Renal pelvis (tissue), 12 donors: ENCODE measurements around the gene FBXO47. TPM values are rescaled to one million over a fixed set of nuclear protein-coding genes. Genes with fewer than 3 reads are reported as not detected.
A peak's percentile ranks its signal among the peaks of the same experiment; 100 is the strongest.

ENCODE experiments used
- DNase-seq: peaks from one replicate; pipeline ENCODE4 v3.0.0-alpha.2; 2013
- long read RNA-seq, 16 experiments: transcript quantifications; one replicate each; lab custom pipeline, GENCODE V29; 2026
- polyA plus RNA-seq, 3 donors: library from polyadenylated mRNA; unstranded; fragments of 120-200 nt; gene quantifications; one replicate each; pipeline ENCODE4 v1.2.1, GENCODE V29; 2013; ENCODE audit not compliant: insufficient read length in 3 of 3

Gene FBXO47, protein sequence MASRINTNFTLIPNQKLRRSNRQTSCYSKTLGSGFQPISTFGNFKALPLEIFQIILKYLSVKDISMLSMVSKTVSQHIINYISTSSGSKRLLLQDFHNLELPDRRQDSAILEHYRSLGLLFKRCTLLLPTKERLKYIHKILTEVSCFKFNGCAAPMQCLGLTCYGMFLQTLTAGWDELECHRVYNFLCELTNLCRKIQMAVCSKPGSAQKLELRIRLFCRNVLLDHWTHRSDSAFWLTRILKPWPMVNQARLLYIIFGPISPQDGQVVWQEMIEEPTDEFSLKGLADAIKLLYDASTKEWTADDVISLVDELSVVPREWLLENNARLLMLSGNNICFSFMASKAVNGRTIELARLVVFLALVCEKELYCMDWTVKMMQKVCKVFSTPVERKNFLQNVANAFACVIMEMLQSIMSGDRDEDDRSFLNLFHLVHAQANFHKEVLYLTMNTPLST
- under 1 TPM in 1 of 3 donors, not detected in 2; 0.10 TPM for polyA plus RNA-seq
- long read RNA-seq, donor 1, result 0 reads
- long read RNA-seq, donor 2, result 0 reads
- long read RNA-seq, donor 3, result 0 reads
- long read RNA-seq, donor 4, result 0 reads
- long read RNA-seq, donor 5, result 0 reads
- long read RNA-seq, donor 6, result 0 reads
- long read RNA-seq, donor 7, result 0 reads
- long read RNA-seq, donor 8, result 0 reads
- long read RNA-seq, donor 9, result 0 reads
- long read RNA-seq, donor 10, result 0 reads
- long read RNA-seq, donor 11, result 0 reads
- long read RNA-seq, donor 12, result 0 reads
- long read RNA-seq, donor 13, result 0 reads
- long read RNA-seq, donor 14, result 0 reads
- long read RNA-seq, donor 15, result 0 reads
- long read RNA-seq, donor 16, result 0 reads

DNA sequence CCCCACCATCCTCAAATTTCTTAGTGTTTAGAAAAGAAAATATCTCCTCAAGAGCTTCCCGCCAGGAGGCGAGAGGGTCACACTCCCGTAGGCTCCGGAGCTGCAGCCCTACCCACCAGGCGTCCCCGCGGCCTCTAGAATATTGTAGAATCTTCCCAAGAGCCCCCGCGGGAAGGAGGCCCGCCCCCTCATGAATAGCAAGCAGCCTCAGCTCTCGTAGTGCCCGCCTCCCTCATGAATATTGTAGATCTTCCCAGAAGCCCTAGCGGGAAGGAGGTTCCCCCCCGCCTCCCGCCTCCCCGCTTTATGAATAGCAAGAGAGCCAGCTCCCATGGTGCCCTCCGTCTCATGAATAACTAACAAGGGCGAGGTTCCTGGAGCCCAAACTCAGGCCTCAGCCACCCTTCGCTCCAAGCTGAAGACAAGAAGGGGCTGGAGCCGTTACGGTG, at the start of gene FBXO47:
TSS of gene FBXO47 (minus strand) at position 114 of the 449 bp plus-strand sequence. CDS start 4,378 bp downstream, outside the sequence.
- peak; percentile 92 for DNase-seq

DNA sequence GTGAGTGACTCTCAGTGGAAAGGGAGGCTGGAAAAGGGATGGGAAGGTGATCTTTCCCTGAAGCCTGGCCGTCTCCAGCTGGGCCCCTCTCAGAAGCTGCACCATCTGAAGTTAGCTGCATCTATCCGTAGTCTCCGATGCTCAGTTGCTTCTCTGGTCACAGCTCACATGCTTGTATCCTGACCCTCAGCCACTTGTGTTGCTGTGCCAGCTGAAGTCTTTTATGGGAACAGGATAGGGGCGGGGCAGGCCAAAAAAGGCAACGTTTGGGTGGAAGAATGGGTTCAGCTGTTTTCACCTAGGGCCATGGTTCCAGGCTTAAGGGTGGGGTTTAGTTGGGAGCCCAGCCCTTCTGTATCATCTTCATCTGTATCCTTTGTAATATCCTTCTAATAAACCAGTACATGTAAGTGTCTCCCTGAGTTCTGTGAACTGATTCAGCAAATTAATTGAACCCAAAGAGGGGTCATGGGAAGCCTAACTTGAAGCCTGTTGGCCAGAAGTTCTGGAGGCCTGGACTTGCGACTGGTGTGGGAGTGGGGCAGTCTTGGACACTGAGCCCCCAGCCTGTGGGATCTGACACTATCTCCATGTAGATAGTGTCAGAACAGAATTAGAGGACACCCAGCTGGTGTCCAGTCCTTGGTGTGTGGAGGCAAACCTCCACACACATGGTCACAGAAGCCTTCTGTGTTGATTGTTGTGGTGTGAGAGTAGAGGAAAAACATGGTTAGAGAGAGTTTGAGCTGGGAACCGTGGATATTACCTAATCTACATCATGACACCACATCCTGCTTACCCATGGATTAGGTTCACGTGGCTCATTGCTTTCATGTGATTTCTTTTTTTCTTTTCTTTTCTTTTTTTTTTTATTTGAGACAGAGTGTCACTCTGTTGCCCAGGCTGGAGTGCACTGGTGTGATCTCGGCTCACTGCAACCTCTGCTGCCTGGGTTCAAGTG, 49.3 kb upstream of the FBXO47 start:
- DNase-seq, result no peak

DNA sequence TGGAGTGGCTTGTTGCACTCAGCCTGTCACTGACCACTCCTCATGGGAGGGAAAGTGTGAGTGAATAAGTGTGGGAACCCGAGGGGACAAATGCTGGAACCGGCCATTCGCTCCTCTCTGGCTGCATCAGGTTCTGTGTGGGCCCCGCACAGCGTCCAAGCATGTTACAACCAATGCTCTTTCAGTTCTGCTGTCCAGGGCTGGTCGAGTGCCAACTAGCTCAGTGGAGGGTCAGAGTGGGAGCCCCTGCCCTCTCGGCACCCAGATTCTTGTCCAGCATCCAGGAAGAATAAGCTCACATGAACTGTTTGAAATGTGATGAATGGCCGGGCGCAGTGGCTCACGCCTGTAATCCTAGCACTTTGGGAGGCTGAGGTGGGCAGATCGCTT, 48.3 kb upstream of the FBXO47 start:
- DNase-seq, result no peak

DNA sequence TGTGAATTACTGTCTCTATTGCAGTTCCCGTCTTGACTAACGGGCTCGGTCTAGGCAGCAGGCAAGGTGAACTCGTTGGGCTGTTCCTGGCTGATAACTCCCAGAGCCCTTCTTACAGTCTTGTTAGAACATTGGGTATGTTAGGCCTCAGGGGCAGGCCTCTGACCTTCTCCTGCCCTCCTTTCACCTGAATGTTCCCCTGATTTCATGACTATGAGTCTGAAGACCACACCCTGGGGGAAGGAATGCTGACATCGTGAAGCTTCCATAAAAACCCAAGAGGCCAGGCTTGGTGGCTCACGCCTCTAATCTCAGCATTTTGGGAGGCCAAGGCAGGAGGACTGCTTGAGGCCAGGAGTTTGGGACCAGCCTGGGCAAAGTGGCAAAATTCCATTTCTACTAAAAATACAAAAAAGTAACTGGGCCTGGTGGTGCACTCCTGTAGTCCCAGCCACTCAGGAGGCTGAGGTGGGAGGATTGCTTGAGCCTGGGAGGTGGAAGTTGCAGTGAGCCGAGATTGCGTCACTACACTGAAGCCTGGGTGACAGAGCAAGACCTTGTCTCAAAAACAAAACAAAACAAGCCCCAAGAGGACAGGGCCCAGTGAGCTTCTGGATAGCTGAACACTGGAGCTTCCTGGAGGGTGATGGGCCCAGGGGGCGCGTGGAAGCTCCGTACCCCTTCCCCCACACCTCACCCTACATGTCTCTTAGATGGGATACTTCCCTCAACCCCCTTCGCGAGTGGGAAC, 47.8 kb upstream of the FBXO47 start:
- DNase-seq, result no peak

DNA sequence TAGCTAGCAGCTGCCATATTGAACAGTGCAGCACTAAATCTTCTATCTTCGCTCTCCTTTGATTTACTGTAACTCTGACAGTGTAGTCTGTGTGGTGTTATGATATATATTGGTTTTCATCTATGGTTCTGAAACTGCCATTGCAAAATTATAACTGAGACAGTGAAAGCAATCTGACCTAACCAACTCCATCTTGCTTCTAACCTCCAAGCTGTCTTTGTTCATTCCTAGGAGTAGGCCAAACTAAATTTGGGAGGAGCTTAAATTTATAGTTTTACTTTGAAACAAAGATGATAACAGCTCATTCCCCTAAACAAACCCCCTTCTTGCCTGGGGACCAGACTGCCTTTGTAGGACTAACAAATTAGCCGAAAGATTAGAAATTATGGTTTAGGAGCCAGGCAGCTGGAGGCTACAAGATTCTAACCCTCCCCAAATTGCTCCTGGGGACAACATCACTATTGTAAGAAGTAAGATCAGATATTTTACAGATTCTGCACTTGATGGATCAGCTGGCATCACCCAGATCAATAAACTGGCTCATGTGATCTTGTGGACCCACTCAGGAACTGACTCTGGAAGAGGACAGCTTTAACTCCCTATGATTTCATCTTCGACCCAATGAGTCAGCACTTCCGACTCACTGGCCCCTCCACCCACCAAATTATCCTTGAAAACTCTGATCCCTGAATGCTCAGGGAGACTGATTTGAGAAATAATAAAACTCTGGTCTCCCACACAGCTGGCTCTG, 47.0 kb upstream of the FBXO47 start:
- DNase-seq, result no peak

DNA sequence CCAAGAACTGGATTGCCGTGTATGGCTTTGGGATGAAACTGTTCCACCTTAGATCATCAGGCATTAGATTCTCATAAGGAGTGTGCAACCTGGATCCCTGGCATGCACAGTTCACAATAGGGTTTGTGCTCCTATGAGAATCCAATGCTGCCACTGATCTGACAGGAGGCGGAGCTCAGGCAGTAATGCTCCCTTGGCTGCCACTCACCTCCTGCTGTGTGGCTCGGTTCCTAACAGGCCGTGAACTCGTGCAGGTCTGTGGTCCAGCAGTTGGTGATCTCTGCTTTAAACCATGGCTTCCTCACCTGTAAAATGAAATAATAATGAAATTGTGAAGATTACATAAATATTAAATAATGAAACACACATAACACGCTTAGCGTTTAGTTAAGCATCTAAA, 45.5 kb upstream of the FBXO47 start:
- DNase-seq, result no peak

DNA sequence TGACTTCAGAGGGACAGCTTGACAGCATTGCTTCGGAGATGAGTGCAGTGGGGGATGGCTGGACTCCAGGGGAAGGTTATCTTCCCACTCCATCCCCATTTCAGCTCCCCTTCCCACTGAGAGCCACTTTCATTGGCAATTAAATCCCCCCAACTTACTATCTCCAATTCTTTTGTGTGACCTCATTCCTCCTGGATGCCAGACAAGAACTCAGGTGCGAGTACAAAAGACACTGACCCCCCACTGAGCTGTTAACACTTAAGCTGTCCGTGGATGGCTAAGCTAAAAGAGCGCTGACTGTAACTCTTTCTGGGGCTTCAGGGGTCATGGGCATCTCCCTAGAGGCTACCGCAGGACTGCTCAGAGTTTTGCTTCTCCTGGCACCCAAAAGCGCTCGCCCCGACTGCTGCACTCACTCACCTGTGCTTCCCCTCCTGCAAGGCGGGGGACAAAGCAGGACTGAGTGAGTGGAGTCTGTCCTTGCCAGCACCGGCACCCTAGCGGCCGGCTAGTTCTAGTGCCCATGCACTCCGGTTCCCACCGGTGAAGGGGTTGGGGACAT, 44.8 kb upstream of the FBXO47 start:
- DNase-seq, result no peak

DNA sequence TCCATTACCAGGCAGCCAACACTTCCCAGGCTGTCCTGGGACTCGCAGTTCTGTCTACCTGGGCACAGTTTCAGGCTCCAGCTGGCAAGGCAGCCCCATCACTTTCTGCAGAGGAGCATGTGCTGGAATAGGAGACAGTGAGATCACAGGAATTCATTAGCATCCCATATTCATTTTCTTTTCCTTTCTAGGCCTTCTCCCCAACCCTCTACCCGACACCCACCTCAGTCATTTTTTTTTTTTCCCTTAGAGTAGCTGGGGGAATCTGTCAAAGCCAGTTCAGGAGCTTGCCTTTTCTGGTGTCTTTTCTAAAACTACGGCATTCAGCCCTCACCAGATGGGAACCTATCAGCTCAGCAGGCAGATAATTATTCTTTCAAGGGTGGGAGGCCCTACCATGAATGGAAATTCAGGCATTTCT, 42.4 kb upstream of the FBXO47 start:
- no peak for DNase-seq

DNA sequence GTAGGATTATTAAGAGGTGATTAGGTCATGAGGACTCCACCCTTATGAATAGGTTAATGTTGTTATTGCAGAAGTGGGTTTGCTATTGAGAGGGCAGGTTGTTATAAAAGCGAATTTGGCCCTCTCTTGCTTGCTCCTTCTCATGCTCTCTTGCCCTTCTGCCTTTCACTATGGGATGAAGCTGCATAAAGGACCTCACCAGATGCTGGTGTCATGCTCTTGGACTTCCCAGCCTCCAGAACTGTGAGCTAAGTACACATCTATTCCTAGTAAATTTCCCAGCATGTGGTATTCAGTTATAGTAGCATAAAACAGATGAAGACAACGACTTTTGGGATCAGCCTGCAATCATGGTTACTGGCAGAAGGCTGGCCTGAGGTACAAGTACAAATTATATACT, 41.4 kb upstream of the FBXO47 start:
- no peak for DNase-seq

DNA sequence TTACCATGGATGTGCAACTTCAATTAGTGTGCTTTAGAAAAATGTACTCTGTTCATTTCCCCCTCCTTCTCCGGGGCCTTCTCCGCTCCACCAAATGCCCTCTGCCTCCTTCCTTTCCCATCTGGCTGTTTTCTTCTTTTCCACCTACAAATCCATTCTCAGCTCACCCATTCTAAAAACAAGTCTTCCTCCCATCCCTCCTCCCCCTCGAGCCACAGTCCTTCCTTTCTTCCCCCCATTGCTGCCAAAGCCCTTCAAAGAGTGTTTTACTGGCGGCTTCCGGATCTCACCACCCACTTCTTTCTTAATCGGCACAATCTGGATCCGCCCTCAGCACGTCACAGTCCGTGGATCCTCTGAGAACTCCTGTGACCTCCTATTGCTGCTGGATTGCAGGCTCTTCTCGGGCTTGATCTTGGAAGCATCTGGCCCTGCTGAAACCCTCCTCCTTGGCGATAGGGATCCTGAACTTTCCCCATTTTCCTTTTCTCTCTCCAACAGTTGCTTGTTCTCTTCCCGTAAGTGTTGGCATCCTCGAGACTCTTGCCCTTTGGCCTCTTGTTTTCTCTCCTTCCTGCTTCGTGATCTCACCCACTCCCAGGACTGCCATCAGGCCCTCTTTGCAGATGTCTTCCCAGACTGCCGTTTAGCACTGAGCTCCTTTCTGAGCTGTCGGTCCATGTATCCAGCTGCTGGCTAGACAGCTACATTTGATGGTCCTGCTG, 36.0 kb upstream of the FBXO47 start:
- DNase-seq, result peak; percentile 39

DNA sequence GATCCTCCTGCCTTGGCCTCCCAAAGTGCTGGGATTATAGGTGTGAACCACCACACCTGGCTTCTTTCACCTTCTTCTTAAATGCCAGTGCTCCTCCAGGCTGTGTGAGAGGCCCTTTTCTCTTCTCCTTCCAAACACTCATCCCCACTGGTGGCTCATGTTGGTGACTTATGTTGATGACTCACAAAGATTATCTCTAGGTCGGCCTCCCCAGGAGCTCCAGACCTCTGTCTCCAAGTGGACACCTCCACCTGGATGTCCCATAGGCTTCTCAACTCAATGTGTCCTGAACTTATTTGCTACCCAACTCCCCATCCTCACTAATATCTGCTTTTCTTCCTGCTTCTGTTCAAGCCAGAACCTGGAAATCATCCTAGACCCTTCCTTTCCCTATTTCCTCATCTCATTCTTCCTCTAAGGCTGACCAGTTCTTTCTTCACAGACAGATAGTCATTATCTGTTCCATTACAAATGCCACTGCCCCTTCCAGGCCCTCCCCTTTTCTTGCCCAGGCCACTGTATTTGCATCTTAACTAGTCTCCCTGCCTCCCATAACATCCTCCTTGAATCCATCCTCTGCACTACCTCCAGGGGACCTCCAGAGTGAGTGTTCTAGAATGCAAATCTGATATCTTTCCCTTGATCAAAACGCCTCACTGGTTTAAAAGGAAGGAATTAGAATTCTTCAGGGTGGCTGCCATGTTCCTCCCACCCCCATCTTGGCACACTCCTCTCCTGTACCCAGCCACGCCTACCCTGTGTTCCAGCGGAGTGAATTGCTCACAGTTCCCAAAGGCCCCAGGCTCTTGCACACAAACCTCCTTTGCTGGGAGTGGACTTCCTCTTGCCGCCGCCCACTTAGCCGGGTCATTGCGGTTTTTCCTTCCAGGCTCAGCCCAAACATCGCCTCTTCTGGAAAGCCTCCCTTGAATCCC, 34.8 kb upstream of the FBXO47 start:
- peak; percentile 41 for DNase-seq

DNA sequence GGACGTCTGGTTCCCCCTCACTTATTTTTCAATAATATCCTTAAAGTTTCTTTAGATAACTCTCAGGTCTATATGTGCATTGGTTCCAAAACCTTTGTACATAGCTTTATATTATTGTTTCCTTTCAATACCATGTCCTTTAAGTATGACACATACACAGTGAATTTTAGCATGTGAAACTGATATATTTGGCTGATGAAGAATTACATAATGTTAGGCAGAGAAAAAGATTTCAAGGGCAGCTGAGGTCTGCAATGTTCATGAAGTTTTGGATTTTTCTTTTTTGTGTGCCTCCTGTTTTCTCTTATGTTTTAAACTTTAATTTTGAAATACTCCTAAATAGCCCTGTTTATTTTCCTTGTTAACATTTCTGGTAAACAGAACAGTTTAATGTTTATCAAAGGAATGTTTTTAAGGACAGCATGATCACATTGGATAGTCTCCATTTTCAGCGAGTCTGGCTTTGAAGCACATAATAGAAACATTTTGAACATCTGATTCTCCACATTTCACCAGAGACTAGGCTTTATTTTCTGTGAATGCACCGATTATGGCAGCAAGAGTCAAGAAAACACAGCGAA, 32.9 kb upstream of the FBXO47 start:
- no peak for DNase-seq

DNA sequence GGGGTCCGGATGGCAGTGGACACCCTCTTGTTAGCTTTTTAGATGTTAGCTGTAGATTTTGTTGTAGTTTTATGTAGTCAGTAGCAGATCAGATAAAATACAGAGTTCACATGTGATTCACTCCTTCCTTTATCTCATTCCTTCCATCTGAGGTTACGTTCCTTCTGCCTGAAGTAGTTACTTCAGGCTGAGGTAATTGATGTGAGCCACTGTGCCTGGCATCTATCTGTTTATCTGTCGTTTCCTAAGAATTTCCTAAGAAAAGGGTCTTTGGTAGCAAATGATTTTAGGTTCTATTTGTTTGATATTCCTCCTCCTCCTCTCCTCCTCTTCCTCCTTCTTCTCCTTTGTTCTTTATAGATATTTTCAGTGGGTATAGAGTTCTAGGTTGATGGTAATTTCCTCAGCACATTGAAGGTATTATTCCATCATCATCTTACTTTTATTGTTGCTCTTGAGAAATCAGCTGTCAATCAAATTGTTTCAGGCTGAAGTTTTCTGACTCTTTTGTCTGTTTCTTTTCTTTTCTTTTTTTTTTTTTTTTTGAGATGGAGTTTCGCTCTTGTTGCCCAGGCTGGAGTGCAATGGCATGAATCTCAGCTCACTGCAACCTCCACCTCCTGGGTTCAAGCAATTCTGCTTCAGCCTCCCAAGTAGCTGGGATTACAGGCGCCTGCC, 29.6 kb upstream of the FBXO47 start:
- no peak for DNase-seq

DNA sequence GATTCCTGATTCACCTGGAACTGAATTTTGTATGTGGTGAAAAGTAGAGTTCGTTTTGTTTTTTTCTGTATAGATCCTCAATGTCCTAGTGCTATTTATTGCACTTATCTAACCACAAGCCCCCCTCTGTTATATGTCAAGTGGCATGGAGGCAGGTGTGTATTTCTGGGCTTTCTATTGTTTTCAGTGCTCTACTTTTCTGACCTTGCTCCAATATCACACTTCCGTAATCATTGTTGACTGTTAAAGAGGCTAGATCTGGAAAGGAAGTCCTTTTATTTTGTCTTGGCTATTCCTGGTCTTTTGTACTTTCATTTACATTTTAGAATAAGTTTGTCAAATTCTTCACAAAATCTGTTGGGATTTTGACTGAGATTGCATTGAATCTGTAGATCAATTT, 26.8 kb upstream of the FBXO47 start:
- no peak for DNase-seq

DNA sequence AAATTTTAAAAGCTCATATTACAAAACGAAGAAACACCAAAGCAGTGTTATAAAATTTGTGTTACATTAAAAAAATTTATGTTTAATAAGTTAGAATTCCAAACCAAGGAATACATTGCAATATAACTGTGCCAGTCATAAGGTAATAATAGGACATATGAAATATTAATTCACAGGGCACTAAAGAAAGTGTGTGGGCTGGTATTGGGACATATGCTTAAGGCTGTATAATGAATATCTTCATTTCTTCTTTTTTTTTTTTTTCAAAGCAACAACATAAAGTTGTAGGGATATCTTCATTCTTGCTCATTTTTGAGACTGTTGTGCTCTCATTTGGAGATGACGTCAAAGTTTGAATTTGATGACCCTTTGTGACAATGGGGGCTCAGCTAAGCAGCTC, 17.5 kb upstream of the FBXO47 start:
- no peak for DNase-seq

DNA sequence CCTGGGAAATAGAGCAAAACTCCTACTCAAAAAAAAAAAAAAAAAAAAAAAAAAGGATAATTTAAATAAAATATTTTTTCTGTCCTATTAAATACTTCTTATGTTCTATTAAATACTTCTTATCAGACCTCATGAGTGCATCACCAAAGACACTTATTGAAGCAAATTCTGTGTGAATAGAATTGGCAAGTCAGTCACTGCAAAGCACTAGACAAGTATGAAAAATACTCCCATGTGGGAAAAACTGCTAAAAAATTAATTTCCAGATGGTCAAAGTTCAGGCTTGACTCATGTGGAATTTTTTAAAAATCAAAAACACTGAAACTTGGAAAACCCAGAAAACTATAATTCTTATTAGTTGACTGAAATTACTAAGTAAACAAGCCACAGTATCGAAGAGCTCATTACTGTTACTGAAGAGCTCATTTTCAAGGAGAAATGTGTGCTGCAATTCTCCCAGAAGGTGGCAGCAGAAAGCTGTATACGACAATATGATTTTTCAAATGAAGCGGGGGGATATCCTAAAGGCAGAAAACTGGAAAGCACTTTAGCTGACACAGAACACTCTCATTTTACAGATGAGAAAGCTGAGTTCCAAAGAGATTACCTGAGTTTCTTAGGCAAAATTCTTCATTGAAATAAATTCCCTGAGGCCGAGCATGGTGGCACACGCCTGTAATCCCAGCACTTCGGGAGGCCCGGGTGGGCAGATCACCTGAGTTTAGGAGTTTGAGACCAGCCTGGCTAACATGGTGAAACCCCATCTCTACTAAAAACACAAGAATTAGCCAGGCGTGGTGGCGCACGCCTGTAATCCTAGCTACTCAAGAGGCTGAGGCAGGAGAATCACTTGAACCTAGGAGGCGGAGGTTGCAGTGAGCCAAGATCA, 15.9 kb upstream of the FBXO47 start:
- DNase-seq, result peak; percentile 78
